GM13976 (cell line): ENCODE measurements around the gene TSPAN9.
A peak's percentile ranks its signal among the peaks of the same experiment; 100 is the strongest.

Source experiments
- DNase-seq: peaks from one replicate; pipeline ENCODE4 v3.0.0; 2012; ENCODE audit warnings: low spot score
- CTCF ChIP-seq: IDR thresholded peaks from 2 replicates; pipeline ENCODE4 v1.5.1; 2012; ENCODE audit warnings: borderline replicate concordance, mild to moderate bottlenecking; ENCODE audit not compliant: insufficient read depth; ENCODE audit errors: extremely low read depth, missing control alignments, control extremely low read depth
- in situ Hi-C: fragments of 300-500 bp; cut with MboI; formaldehyde crosslinking; loops from one replicate; pipeline ENCODE4 v1.12.0; 2022; ENCODE audit warnings: low sequenced_read_pairs, mixed read lengths, inconsistent platforms; ENCODE audit not compliant: unreplicated experiment

Gene TSPAN9

GRCh38 chr12:3073438-3074250 lies 3.5 kb upstream of the TSPAN9 start:
- peak; percentile 91 for DNase-seq
- TF ChIP-seq CTCF: peak; percentile 96
- in situ Hi-C loops: no loop called here

GRCh38 chr12:3075315-3075714 lies 1.9 kb upstream of the TSPAN9 start:
- in situ Hi-C loops: no loop called here
- TF ChIP-seq CTCF: no peak
- no peak for DNase-seq

- in situ Hi-C loops: no loop called here
- TF ChIP-seq CTCF: no peak
- peak; percentile 44 for DNase-seq
Observed at GRCh38 chr12:3077572-3078081, 448 bp downstream of the TSPAN9 start.

GRCh38 chr12:3078086-3078820 lies 1.1 kb downstream of the TSPAN9 start:
- DNase-seq: no peak
- in situ Hi-C loops: no loop called here

GRCh38 chr12:3081091-3081490 lies 3.9 kb downstream of the TSPAN9 start:
- in situ Hi-C loops: no loop called here
- no peak for TF ChIP-seq CTCF
- no peak for DNase-seq

More at GRCh38 chr12:3078086-3078820, 1.1 kb downstream of the TSPAN9 start:
- TF ChIP-seq CTCF: no peak

GRCh38 chr12:3081886-3082285 lies 4.7 kb downstream of the TSPAN9 start:
- no peak for DNase-seq
- no peak for TF ChIP-seq CTCF
- in situ Hi-C loops: no loop called here
